HepG2 (cell line): Measurements from ENCODE around the gene ELL3. TPM values are rescaled to one million over a fixed set of nuclear protein-coding genes. Genes with fewer than 3 reads are reported as not detected.

Experiments
- ARHGAP35 ChIP-seq: sonication (generic); formaldehyde crosslinking; IDR thresholded peaks from 2 replicates; pipeline ENCODE4 v1.9.0; 2022; ENCODE audit warnings: mild to moderate bottlenecking, inconsistent platforms, moderate library complexity, missing genetic modification reagents, borderline replicate concordance
- CBX1 ChIP-seq: IDR thresholded peaks from one replicate; pipeline ENCODE4 v1.6.1; 2016; ENCODE audit warnings: antibody characterized with exemption, low read depth
- GRHL1 ChIP-seq: sonication (generic); formaldehyde crosslinking; conservative IDR thresholded peaks from 2 replicates; pipeline ENCODE4 v1.8.0; 2022; ENCODE audit warnings: missing genetic modification reagents
- JUNB ChIP-seq: sonication (generic); formaldehyde crosslinking; IDR thresholded peaks from 2 replicates; pipeline ENCODE4 v1.8.0; 2022; ENCODE audit warnings: missing genetic modification reagents, mild to moderate bottlenecking, borderline replicate concordance
- KDM6A ChIP-seq: IDR thresholded peaks from 2 replicates; pipeline ENCODE4 v1.6.1; 2016; ENCODE audit warnings: low read depth
- MAF1 ChIP-seq: sonication (generic); formaldehyde crosslinking; IDR thresholded peaks from 2 replicates; pipeline ENCODE4 v1.5.0; 2020; ENCODE audit warnings: missing genetic modification reagents, borderline replicate concordance
- MEF2D ChIP-seq: sonication (generic); formaldehyde crosslinking; IDR thresholded peaks from 2 replicates; pipeline ENCODE4 v1.5.1; 2020; ENCODE audit warnings: mild to moderate bottlenecking, missing genetic modification reagents
- MIER2 ChIP-seq: IDR thresholded peaks from 2 replicates; pipeline ENCODE4 v1.6.1; 2016; ENCODE audit warnings: missing biosample characterization, missing genetic modification reagents
- RBAK ChIP-seq: sonication (generic); formaldehyde crosslinking; IDR thresholded peaks from 2 replicates; pipeline ENCODE4 v1.5.1; 2020; ENCODE audit warnings: mild to moderate bottlenecking, missing genetic modification reagents
- REPIN1 ChIP-seq: sonication (generic); formaldehyde crosslinking; IDR thresholded peaks from 2 replicates; pipeline ENCODE4 v1.8.0; 2022; ENCODE audit warnings: missing genetic modification reagents, low read depth, mild to moderate bottlenecking, borderline replicate concordance
- RFXANK ChIP-seq: IDR thresholded peaks from 2 replicates; pipeline ENCODE4 v1.6.1; 2016
- RNF219 ChIP-seq: sonication (generic); formaldehyde crosslinking; IDR thresholded peaks from 2 replicates; pipeline ENCODE4 v1.5.0; 2020; ENCODE audit warnings: mild to moderate bottlenecking, missing genetic modification reagents
- SNAPC5 ChIP-seq: sonication (generic); formaldehyde crosslinking; IDR thresholded peaks from 2 replicates; pipeline ENCODE4 v1.8.1; 2023; ENCODE audit warnings: mild to moderate bottlenecking, missing genetic modification reagents, borderline replicate concordance
- SP5 ChIP-seq: IDR thresholded peaks from 2 replicates; pipeline ENCODE4 v1.6.1; 2016; ENCODE audit warnings: low read depth, borderline replicate concordance
- ZBTB2 ChIP-seq: sonication (generic); formaldehyde crosslinking; IDR thresholded peaks from 2 replicates; pipeline ENCODE4 v1.8.0; 2022; ENCODE audit warnings: low read depth, missing genetic modification reagents
- ZBTB46 ChIP-seq: sonication (generic); formaldehyde crosslinking; IDR thresholded peaks from 2 replicates; pipeline ENCODE4 v1.4.0; 2020; ENCODE audit warnings: mild to moderate bottlenecking, missing genetic modification reagents, borderline replicate concordance
- ZC3H4 ChIP-seq: sonication (generic); formaldehyde crosslinking; IDR thresholded peaks from 2 replicates; pipeline ENCODE4 v1.4.0; 2020; ENCODE audit warnings: missing genetic modification reagents, borderline replicate concordance
- ZFP1 ChIP-seq: IDR thresholded peaks from 2 replicates; pipeline ENCODE4 v1.6.1; 2016
- ZNF230 ChIP-seq: sonication (generic); formaldehyde crosslinking; IDR thresholded peaks from 2 replicates; pipeline ENCODE4 v1.4.0; 2020; ENCODE audit warnings: mild to moderate bottlenecking, missing genetic modification reagents
- ZNF260 ChIP-seq: sonication (generic); formaldehyde crosslinking; IDR thresholded peaks from 2 replicates; pipeline ENCODE4 v1.4.0; 2020; ENCODE audit warnings: missing genetic modification reagents, low read depth, mild to moderate bottlenecking, borderline replicate concordance
- ZNF496 ChIP-seq: sonication (generic); formaldehyde crosslinking; IDR thresholded peaks from 2 replicates; pipeline ENCODE4 v1.8.1; 2023; ENCODE audit warnings: mild to moderate bottlenecking, moderate library complexity, missing genetic modification reagents; ENCODE audit not compliant: insufficient replicate concordance
- ZNF597 ChIP-seq: sonication (generic); formaldehyde crosslinking; IDR thresholded peaks from 2 replicates; pipeline ENCODE4 v1.5.0; 2020; ENCODE audit warnings: missing genetic modification reagents
- ZNF772 ChIP-seq: sonication (generic); formaldehyde crosslinking; IDR thresholded peaks from 2 replicates; pipeline ENCODE4 v1.5.0; 2020; ENCODE audit warnings: mild to moderate bottlenecking, missing genetic modification reagents
- ZNF788 ChIP-seq: sonication (generic); formaldehyde crosslinking; IDR thresholded peaks from 2 replicates; pipeline ENCODE4 v1.5.0; 2020; ENCODE audit warnings: mild to moderate bottlenecking, missing genetic modification reagents, borderline replicate concordance
- polyA plus RNA-seq, 8 experiments: library from polyadenylated mRNA; depleted of rRNA in 3 of 8; stranded (reverse) in 7 of 8; unstranded in 1 of 8; fragments of >200 nt; fragmentation: Illumina TruSeq in 4 of 8; extraction: Trizol in 4 of 8; gene quantifications; 2 replicates each; pipeline versions ENCODE4 v1.2.1 to v1.2.3, GENCODE V29; 2011 to 2016; ENCODE audit warnings: low read depth in 4 of 8, missing spikeins in 1 of 8, mixed read lengths in 1 of 8; ENCODE audit not compliant: insufficient read depth in 1 of 8
- total RNA-seq, 5 experiments: library from RNA; depleted of rRNA; stranded (reverse); fragments of >200 nt; fragmentation: Illumina TruSeq; extraction: Trizol; gene quantifications; 2 replicates each; pipeline ENCODE4 v1.2.3, GENCODE V29; 2016; ENCODE audit warnings: low read depth in 1 of 5

Gene ELL3
- total and polyA plus RNA-seq, 2 of the 13 experiments (the other 11 are each of a cell fraction or from before 2014, with no cell fraction given), result 6.1 to 8.8 TPM

- TF ChIP-seq ZNF772 (CRISPR knock-in tag) (0 out of 2 replicates have a peak, but pooled peaks have one; percentile 11), MIER2 (CRISPR knock-in tag) (no peak), ZC3H4 (CRISPR knock-in tag) (no peak), GRHL1 (CRISPR knock-in tag) (no peak), SNAPC5 (CRISPR knock-in tag) (no peak), ZNF230 (CRISPR knock-in tag) (no peak; the same call in 1 of the 2 replicates), RFXANK (CRISPR knock-in tag) (no peak), RNF219 (CRISPR knock-in tag) (no peak), MEF2D (CRISPR knock-in tag) (no peak), ZFP1 (CRISPR knock-in tag) (0 out of 2 replicates have a peak, but pooled peaks have one; percentile 3), ZNF597 (CRISPR knock-in tag) (no peak), KDM6A (CRISPR knock-in tag) (no peak), ARHGAP35 (CRISPR knock-in tag) (no peak), ZBTB46 (CRISPR knock-in tag) (no peak), CBX1 (no peak), RBAK (no peak), MAF1 (CRISPR knock-in tag) (no peak), ZBTB2 (no peak), REPIN1 (CRISPR knock-in tag) (no peak), SP5 (CRISPR knock-in tag) (no peak), ZNF788 (CRISPR knock-in tag) (0 out of 2 replicates have a peak, but pooled peaks have one; percentile 2), ZNF496 (CRISPR knock-in tag) (no peak), ZNF260 (no peak), JUNB (CRISPR knock-in tag) (no peak)
These were observed 23.1 kb upstream of the ELL3 start, which contains the start of gene SERINC4 (continued) for GRCh38 chr15:43799945-43800285.
